Activated naive CD4-positive, alpha-beta T cell treated with anti-CD3 and anti-CD28 coated beads, Interleukin-2, amount 10 ng/mL, durations not matched to agents 7 days and 5 days (primary cell): Measurements from ENCODE around the gene DNAH10.
A peak's percentile ranks its signal among the peaks of the same experiment; 100 is the strongest.
"Not testable (repeated sequence)": the region's sequence is repeated elsewhere in the genome, so short reads cannot be mapped to it uniquely, and the experiment has no call there.

Experiments used
- CTCF ChIA-PET: fragments of 350-600 bp; sonication (Branson Sonifier 250); formaldehyde crosslinking; loops from one replicate; lab custom pipeline; 2021; ENCODE audit warnings: antibody characterized with exemption; lab: Charles Lee
- DNase-seq: peaks from one replicate; pipeline ENCODE4 v3.0.0-alpha.2; 2020
- H3K27ac Mint-ChIP-seq: one replicate; pipeline ENCODE4 v1.8.0; 2021; ENCODE audit warnings: mild to moderate bottlenecking, moderate library complexity, mixed read lengths
- H3K27me3 Mint-ChIP-seq: one replicate; pipeline ENCODE4 v1.8.0; 2021; ENCODE audit warnings: mild to moderate bottlenecking, mixed read lengths
- H3K36me3 Mint-ChIP-seq: one replicate; pipeline ENCODE4 v1.8.0; 2021; ENCODE audit warnings: mixed read lengths
- H3K4me1 Mint-ChIP-seq: one replicate; pipeline ENCODE4 v1.8.0; 2021; ENCODE audit warnings: mixed read lengths
- H3K4me3 Mint-ChIP-seq: one replicate; pipeline ENCODE4 v1.8.0; 2021; ENCODE audit warnings: mild to moderate bottlenecking, moderate library complexity, mixed read lengths
- H3K9me3 Mint-ChIP-seq: one replicate; pipeline ENCODE4 v1.8.0; 2021; ENCODE audit warnings: mixed read lengths

The DNAH10 gene

GRCh38 chr12:123910761-123911193 lies 148.7 kb downstream of the DNAH10 start:
- peaks cover 4% of the 10 kb centered on the region for H3K27me3 Mint-ChIP-seq

DNA sequence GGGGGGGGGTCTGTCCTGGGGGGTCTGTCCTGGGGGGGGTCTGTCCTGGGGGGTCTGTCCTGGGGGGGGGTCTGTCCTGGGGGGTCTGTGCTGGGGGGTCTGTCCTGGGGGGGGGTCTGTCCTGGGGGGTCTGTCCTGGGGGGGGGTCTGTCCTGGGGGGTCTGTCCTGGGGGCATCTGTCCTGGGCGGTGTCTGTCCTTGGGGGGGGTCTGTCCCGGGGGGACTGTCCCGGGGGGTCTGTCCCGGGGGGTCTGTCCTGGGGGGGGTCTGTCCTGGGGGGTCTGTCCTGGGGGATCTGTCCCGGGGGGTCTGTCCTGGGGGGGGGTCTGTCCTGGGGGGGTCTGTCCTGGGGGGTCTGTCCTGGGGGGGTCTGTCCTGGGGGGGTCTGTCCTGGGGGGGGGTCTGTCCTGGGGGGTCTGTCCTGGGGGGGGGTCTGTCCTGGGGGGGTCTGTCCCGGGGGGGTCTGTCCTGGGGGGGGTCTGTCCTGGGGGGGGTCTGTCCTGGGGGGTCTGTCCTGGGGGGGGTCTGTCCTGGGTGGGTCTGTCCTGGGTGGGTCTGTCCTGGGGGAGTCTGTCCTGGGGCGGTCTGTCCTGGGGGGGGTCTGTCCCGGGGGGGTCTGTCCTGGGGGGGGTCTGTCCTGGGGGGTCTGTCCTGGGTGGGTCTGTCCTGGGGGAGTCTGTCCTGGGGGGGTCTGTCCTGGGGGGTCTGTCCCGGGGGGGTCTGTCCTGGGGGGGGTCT lies 149.7 kb downstream of the DNAH10 start:
- DNase-seq, CTCF ChIA-PET, H3K36me3 Mint-ChIP-seq, H3K4me3 Mint-ChIP-seq, H3K4me1 Mint-ChIP-seq, H3K9me3 Mint-ChIP-seq, H3K27me3 Mint-ChIP-seq, H3K27ac Mint-ChIP-seq: not testable (repeated sequence)

More at GRCh38 chr12:123910761-123911193, 148.7 kb downstream of the DNAH10 start:
- DNase-seq: no peak
- no peaks in the 10 kb centered on the region for H3K36me3 Mint-ChIP-seq
- H3K4me3 Mint-ChIP-seq: no peak overlapping the region
- peak overlapping the region; percentile 0 for H3K27ac Mint-ChIP-seq
- CTCF ChIA-PET: interaction anchor here (1.2 kb wide), 1 partner anchor 36 kb away, joined by 3 read pairs; no protein-coding TSS in a partner anchor
- H3K9me3 Mint-ChIP-seq: no peaks in the 10 kb centered on the region
- H3K4me1 Mint-ChIP-seq: peaks cover 2% of the 10 kb centered on the region

DNA sequence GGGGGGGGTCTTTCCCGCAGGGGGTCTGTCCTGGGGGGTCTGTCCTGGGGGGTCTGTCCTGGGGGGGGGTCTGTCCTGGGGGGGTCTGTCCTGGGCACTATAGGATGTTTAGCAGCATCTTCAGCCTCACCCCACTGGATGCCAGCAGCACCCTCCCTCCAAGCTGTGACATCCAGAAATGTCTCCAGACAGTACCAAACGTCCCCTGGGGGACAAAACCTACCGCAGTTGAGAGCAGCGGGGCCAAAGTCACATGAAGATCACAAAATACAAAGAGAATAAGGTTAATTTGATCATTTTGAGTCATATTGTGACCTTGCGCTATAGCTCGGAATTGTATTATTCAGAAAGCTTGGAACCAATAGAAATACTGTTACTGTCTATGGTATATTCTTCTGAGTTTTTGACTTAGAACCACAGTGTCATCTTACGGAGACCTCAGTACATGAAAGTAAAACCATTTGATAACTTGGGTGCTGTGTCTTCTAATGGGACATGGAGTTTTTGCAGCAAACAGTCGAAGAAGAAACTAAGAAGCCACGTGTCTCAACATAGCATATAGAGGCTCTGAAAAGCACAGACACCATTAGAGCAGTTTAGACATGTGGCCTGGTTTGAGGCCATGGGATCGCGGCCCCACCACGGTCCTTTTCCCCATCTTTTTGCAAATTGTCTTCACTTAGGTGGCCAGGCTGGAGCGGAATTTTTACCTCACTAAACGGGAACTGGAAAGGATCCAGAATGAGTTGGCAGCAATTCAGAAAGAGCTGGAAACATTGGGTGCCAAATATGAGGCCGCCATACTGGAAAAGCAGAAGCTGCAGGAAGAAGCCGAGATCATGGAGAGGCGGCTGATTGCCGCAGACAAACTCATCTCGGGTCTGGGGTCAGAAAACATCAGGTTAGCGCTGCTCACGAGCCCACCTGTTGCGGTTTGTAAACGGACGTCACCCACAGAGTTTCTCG lies 150.6 kb downstream of the DNAH10 start:
- H3K4me1 Mint-ChIP-seq: peaks cover 2% of the 10 kb centered on the region
- no peaks in the 10 kb centered on the region for H3K9me3 Mint-ChIP-seq
- no peak overlapping the region for H3K27ac Mint-ChIP-seq
- CTCF ChIA-PET: no interaction called here
- H3K36me3 Mint-ChIP-seq: no peaks in the 10 kb centered on the region
- no peak overlapping the region for H3K4me3 Mint-ChIP-seq
- DNase-seq: no peak
- peaks cover 9% of the 10 kb centered on the region for H3K27me3 Mint-ChIP-seq

DNA sequence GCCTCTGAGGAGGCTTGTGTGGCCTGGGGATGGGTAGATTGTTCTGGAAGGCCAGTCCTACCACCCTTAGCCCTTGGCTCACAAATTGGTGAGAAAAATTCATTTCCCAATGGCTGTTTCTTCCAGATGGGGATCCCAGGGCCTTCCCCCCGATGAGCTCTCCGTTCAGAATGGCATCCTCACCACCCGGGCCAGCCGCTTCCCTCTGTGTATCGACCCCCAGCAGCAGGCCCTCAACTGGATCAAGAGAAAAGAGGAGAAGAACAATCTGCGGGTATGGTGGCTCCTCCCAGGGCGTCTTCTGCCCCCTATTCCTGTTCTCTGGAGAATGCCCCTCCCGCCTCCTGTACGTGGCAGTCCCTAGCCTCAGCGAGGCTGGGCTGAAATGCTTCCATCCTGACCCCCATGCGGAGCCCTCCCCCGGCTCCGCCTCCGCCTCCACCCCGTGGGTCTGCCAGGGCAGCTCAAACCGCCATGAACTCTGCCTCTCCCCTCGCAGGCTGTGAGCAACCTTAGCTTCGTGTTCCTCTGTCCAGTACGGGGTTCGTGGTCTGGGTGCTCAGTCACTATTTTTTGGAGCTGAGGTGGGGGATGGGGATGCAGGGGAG lies 152.7 kb downstream of the DNAH10 start:
- no peaks in the 10 kb centered on the region for H3K36me3 Mint-ChIP-seq
- H3K4me1 Mint-ChIP-seq: peaks cover 2% of the 10 kb centered on the region
- no peak overlapping the region for H3K4me3 Mint-ChIP-seq
- CTCF ChIA-PET: interaction anchor here (1.4 kb wide), 1 partner anchor 9 kb away, joined by 3 read pairs; no protein-coding TSS in a partner anchor
- no peak for DNase-seq
- H3K27me3 Mint-ChIP-seq: peaks cover 15% of the 10 kb centered on the region
- H3K27ac Mint-ChIP-seq: no peak overlapping the region
- H3K9me3 Mint-ChIP-seq: no peaks in the 10 kb centered on the region

DNA sequence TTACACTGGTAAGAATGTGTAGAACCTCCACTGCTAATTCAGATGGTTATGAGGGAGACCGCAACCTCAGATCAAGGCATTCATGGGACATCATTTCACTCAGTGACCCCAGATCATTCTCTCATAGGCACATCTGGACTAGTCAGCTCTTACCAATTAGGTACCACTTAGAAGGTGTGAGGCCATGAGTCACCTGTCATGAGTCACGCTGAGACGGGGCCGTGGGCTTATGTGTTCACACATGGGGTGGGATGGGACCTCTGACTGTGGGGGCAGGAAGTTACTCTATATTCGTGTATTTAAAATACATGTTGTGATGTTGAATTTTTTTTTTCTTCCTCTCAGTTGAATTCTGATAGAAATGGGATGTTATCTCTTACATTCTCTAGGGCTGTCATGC lies 154.6 kb downstream of the DNAH10 start:
- H3K27me3 Mint-ChIP-seq: peaks cover 26% of the 10 kb centered on the region

DNA sequence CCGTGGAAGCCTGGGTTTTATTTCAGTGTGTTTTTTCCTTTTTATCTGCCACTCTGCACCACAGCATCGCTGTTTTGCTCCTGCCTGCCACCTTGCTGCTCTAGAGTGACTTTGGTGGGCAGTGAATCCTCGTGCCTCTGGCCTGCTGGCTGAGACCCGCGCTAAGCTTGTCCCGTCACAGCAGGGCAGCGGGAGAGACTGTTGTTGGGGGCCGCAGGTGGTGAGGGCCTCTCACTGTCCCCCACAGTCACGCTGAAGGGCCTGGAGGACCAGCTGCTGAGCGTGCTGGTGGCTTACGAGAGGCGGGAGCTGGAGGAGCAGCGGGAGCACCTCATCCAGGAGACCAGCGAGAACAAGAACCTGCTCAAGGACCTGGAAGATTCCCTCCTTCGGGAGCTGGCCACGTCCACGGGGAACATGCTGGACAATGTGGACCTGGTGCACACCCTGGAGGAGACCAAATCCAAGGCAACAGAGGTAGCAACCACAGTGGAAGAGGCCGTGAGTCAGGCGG lies 155.3 kb downstream of the DNAH10 start:
- Mint-ChIP-seq H3K4me1 (peaks cover 6% of the 10 kb centered on the region), H3K9me3 (no peaks in the 10 kb centered on the region), H3K27ac (no peak overlapping the region), H3K27me3 (peaks cover 27% of the 10 kb centered on the region), H3K4me3 (no peak overlapping the region), H3K36me3 (no peaks in the 10 kb centered on the region)
- CTCF ChIA-PET: no interaction called here
- DNase-seq: no peak

More for the DNA sequence above, 154.6 kb downstream of the DNAH10 start:
- CTCF ChIA-PET: interaction anchor here (1.0 kb wide), 1 partner anchor 10 kb away, joined by 3 read pairs; no protein-coding TSS in a partner anchor
- H3K4me1 Mint-ChIP-seq: peaks cover 6% of the 10 kb centered on the region
- H3K4me3 Mint-ChIP-seq: no peak overlapping the region
- H3K27ac Mint-ChIP-seq: no peak overlapping the region
- DNase-seq: no peak
- no peaks in the 10 kb centered on the region for H3K36me3 Mint-ChIP-seq
- H3K9me3 Mint-ChIP-seq: no peaks in the 10 kb centered on the region

- H3K4me3 Mint-ChIP-seq: no peak overlapping the region
- CTCF ChIA-PET: interaction anchor here (1.4 kb wide), 1 partner anchor 19 kb away, joined by 4 read pairs; no protein-coding TSS in a partner anchor
- H3K4me1 Mint-ChIP-seq: peaks cover 8% of the 10 kb centered on the region
- H3K36me3 Mint-ChIP-seq: no peaks in the 10 kb centered on the region
- peaks cover 43% of the 10 kb centered on the region for H3K27me3 Mint-ChIP-seq
- DNase-seq: no peak
- no peak overlapping the region for H3K27ac Mint-ChIP-seq
- H3K9me3 Mint-ChIP-seq: no peaks in the 10 kb centered on the region
These were observed 157.9 kb downstream of the DNAH10 start for GRCh38 chr12:123919980-123920360.

DNA sequence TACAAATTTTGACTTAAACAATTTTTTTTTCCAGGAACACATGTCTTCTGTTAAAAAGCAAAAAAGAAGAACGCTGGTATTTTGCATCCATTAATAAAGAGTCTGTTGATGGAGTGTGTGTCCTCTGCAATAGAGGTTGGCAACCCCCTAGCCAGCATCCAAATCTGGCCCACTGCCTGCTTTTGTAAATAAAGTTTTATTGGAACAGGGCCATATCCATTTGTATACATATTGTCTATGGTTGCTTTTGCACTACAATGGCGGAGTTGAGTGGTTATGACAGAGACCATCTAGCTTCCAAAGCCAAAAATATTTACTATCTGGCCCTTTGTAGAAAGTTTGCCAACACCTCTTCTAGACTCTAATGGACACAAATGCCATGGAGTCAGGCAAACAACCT lies 160.9 kb downstream of the DNAH10 start:
- no peaks in the 10 kb centered on the region for H3K9me3 Mint-ChIP-seq
- peaks cover 54% of the 10 kb centered on the region for H3K27me3 Mint-ChIP-seq
- H3K4me1 Mint-ChIP-seq: peaks cover 8% of the 10 kb centered on the region
- no peak overlapping the region for H3K27ac Mint-ChIP-seq
- no peak overlapping the region for H3K4me3 Mint-ChIP-seq
- no peaks in the 10 kb centered on the region for H3K36me3 Mint-ChIP-seq
- CTCF ChIA-PET: no interaction called here
- no peak for DNase-seq

- Mint-ChIP-seq H3K27ac (no peak overlapping the region), H3K27me3 (peaks cover 57% of the 10 kb centered on the region), H3K9me3 (no peaks in the 10 kb centered on the region), H3K36me3 (no peaks in the 10 kb centered on the region), H3K4me1 (peaks cover 8% of the 10 kb centered on the region), H3K4me3 (no peak overlapping the region)
- no peak for DNase-seq
- CTCF ChIA-PET: no interaction called here
These were observed 161.8 kb downstream of the DNAH10 start for GRCh38 chr12:123923927-123924326.

DNA sequence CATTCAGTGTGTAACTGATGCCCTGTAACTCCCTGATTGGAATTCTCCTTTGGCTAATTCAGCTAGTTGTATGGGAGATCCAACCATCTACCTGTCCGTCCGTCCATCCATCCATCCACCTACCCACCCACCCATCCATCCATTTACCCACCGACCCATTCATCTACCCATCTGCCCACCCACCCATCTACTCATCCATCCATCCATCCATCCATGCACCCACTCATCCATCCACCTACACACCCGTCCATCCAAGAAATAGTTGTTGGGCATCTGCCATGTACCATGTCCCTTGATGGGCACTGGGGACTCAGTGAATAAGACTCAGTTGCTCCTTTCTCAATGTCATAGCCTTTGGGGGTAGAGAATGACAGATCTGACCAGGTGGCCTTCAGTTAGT lies 162.4 kb downstream of the DNAH10 start:
- Mint-ChIP-seq H3K27me3 (peaks cover 63% of the 10 kb centered on the region), H3K4me1 (peaks cover 8% of the 10 kb centered on the region)

GRCh38 chr12:123928274-123928865 lies 166.3 kb downstream of the DNAH10 start:
- Mint-ChIP-seq H3K36me3 (no peaks in the 10 kb centered on the region), H3K27ac (no peak overlapping the region)

More for the DNA sequence above, 162.4 kb downstream of the DNAH10 start:
- no peak for DNase-seq
- Mint-ChIP-seq H3K9me3 (no peaks in the 10 kb centered on the region), H3K4me3 (no peak overlapping the region), H3K36me3 (no peaks in the 10 kb centered on the region), H3K27ac (no peak overlapping the region)
- CTCF ChIA-PET: no interaction called here

DNA sequence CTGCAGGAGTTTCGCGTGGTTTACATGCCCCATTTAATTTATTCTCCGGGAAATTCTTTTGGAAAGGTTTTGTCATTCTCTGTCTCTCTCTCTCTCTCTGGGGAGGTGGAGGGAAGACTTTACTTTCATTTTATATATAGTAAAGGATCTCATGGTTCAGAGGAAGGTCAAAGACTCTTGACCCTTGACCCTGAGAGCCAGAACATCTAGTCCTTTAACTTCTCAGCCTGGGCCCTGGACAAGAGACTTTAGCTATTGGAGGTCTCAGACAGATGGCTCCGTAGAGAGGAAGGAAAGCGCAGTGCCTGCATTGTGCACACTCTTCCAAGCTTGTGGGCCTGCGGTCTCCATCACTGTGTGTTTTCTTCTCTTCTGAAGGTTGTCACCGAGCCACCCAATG lies 166.8 kb downstream of the DNAH10 start:
- no peaks in the 10 kb centered on the region for H3K9me3 Mint-ChIP-seq
- H3K4me3 Mint-ChIP-seq: no peak overlapping the region
- H3K27ac Mint-ChIP-seq: no peak overlapping the region
- peaks cover 77% of the 10 kb centered on the region for H3K27me3 Mint-ChIP-seq
- CTCF ChIA-PET: interaction anchor here (0.8 kb wide), 1 partner anchor 47 kb away, joined by 3 read pairs; no protein-coding TSS in a partner anchor
- H3K36me3 Mint-ChIP-seq: no peaks in the 10 kb centered on the region
- H3K4me1 Mint-ChIP-seq: peaks cover 24% of the 10 kb centered on the region
- no peak for DNase-seq

More at GRCh38 chr12:123928274-123928865, 166.3 kb downstream of the DNAH10 start:
- CTCF ChIA-PET: interaction anchor here (1.8 kb wide), 1 partner anchor 24 kb away, joined by 5 read pairs; no protein-coding TSS in a partner anchor
- peaks cover 21% of the 10 kb centered on the region for H3K4me1 Mint-ChIP-seq
- no peak overlapping the region for H3K4me3 Mint-ChIP-seq
- H3K27me3 Mint-ChIP-seq: peaks cover 74% of the 10 kb centered on the region
- H3K9me3 Mint-ChIP-seq: no peaks in the 10 kb centered on the region
- DNase-seq: no peak

DNA sequence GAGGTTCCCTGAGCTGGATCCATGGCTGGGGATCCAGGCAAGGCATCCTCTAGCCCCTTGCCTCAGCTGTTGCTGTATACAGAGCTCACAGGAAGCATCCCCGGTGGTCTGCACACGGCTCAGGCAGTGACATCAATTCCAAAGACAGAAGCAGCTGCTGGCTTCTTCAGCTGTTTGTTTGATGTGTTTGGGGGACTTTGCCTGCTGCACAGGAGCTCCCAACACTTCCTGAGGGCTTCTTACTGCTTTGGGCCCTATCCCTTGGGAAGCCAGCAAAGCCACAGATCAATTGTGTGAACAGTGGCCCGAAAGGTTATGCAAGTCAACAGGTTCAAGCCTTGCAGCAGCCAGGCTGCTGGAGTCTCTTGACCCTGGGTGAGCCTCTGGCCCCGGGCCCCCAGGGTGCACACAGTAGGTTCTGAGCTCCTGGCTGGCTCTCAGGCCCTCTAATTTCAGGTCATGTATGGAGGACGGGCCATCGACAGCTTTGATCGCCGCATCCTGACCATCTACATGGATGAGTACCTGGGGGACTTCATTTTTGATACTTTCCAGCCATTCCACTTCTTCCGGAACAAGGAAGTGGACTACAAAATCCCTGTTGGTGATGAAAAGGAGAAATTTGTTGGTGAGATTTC lies 168.0 kb downstream of the DNAH10 start:
- H3K36me3 Mint-ChIP-seq: no peaks in the 10 kb centered on the region
- H3K27ac Mint-ChIP-seq: no peak overlapping the region
- H3K27me3 Mint-ChIP-seq: peaks cover 71% of the 10 kb centered on the region
- H3K4me1 Mint-ChIP-seq: peaks cover 24% of the 10 kb centered on the region
- H3K9me3 Mint-ChIP-seq: no peaks in the 10 kb centered on the region
- H3K4me3 Mint-ChIP-seq: no peak overlapping the region
- CTCF ChIA-PET: interaction anchor here (0.8 to 1.2 kb wide), 2 partner anchors 25 to 46 kb away, joined by 3 to 6 read pairs; no protein-coding TSS in a partner anchor
- DNase-seq: no peak
